HG02610 (cell line): ENCODE measurements around the gene C1orf35.
"Not testable (repeated sequence)": the region's sequence is repeated elsewhere in the genome, so short reads cannot be mapped to it uniquely, and the experiment has no call there.

Experiments used
- ATAC-seq: cut with Tn5 transposase; IDR thresholded peaks from one replicate; pipeline ENCODE4 v1.9.1; 2021; ENCODE audit warnings: mild to moderate bottlenecking, moderate library complexity; ENCODE audit not compliant: unreplicated experiment

C1orf35 gene

DNA sequence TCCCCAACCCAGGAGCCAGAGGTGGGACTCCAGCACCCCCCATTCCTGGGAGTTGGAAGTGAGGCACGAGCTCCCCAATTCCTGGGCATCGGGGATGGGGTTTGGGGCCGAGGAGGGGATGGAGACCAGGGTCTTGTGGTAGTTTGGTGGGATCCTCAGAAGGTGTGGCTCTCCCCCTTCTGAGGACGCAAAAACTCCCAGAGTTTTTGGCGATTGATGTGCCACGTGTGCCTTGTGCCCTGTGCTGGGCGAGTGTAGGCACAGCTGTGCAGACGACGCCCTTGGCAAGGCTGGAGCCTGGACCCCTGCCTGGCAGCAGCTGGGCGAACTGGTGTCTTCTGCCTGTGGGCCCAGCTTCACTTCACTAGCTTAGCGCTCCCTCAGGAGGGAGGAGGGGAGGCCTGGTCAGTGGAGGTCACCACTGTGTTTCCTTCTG, 39.6 kb upstream of the C1orf35 start:
- ATAC-seq = no peak

- ATAC-seq = no peak
These were observed 39.1 kb upstream of the C1orf35 start for GRCh38 chr1:228142155-228142691.

DNA sequence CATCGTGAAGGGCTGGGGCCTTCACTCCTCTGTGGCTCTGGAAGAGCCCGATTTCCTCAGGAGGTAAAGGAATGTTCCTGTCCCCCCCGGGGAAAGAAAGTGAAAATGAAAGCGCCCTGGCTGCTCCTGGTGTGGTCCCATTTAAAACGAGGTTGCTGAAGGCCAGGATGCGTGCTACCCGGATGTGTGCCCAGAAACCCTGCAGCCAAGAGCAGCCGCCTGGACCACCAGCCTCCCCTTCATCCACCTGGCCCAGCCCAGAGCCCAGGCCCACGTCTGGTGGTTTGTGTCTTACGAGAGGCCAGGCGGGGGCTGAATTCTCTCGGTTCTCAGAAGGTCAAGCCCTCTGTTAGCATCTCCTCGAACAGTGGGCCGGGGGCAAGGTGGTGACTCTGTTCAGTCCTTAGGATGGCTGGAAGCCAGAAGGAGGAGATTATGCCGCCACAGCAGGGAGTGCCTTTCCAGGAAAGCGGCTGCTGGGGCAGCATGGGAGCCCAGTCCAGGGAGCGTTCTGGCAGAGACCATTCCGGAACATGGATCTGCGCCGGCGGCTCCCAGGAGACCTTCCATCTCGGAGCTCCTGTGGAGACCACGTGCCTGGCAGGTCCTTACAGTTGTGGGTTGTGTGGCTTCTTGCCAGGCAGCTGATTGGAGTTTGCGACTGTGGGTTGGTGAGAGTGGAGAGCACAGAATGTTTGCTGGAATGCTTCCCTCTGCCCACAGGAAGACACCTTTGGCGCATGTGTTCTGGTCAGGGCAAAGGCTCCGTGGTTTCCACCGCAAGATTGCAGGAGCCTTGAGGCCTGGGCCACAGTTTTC, 38.3 kb upstream of the C1orf35 start:
- ATAC-seq = no peak

- no peak for ATAC-seq
These were observed 37.6 kb upstream of the C1orf35 start for GRCh38 chr1:228140724-228141225.

DNA sequence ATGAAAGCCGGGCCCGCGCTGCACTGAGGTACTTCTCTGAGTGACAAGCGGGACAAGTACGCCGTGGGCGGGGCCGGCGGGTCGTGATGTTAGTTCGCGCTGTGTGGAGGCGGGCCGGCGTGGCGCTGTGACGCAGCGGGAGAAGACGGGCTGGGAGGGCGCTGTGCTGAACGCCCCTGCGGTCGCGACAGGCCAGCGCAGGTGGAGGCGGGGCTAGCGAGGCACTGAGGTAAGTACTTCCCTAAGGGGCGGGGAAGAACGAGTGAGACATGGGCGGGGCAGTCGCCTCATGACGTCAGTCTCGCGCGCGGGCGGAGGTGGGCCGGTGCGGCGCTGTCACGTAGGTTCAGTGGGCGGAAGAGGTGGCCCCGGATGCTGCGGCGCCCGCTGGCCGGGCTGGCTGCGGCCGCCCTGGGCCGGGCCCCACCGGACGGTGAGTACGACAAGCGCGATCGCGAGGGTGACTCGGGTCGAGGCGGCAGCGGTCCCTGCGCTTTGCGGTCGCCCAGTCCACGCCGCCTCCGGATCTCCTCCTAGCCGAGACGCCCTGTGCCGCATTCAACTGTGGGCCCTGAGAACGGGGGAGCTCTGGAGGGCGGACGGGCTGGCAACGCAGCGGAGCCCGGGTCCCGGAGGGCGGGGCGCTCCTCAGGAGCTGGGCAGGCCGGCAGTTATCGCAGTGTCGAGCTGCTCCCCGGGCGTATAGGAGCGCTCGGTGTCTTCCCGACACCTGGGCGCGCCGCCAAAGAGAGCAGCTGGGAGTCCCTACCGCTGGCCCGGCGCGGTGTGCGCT, 37.0 kb upstream of the C1orf35 start, which contains the start of gene GUK1:
Gene GUK1, plus strand, starts transcription at position 349 of the 793 bp plus-strand sequence. Its CDS starts 24 bp downstream, at position 373.
- ATAC-seq = peak; percentile 91

DNA sequence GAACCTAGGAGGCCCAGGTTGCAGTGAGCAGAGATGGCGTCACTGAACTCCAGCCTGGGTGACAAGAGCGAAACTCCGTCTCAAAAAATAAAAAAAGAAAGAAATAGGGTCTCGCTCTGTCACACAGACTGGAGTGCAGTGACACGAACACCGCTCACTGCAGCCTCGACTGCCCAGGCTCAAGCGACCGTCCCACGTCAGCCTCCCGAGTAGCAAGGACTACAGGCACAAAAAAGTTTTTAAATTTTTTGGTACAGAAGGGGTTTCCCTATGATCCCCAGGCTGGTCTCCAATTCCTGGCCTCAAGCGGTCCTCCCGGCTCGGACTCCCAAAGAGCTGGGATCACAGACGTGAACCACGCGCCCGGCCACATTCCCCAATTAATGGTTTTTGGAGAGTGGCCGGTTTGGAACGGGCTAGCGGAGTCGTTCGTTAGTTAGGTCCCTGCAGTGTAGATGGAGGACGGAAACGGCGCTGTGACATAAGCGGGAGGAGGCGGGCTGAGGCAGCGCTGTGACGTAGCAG, 36.3 kb upstream of the C1orf35 start:
- no peak for ATAC-seq

GRCh38 chr1:228136901-228137300, 33.8 kb upstream of the C1orf35 start:
- no peak for ATAC-seq

GRCh38 chr1:228134591-228134990, 31.5 kb upstream of the C1orf35 start:
- no peak for ATAC-seq

DNA sequence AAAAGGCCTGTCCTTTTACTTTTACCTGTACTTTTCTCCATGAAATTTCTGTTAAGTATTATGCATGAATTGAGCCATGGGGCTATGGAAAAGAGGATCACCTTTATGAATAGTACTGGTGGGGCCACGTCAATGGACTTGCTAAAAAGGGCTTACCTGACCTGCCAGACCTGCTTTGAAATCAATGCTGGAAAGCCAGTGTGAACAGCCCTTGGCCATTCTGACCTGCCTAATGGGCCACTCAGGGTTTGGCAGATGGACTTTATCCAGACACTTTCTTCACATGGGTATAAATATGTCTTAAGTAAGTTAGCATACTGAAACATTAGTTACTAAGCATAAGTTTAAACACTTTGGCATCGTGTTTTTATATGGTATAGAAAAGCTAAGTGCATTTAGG, 28.6 kb upstream of the C1orf35 start:
- no peak for ATAC-seq

DNA sequence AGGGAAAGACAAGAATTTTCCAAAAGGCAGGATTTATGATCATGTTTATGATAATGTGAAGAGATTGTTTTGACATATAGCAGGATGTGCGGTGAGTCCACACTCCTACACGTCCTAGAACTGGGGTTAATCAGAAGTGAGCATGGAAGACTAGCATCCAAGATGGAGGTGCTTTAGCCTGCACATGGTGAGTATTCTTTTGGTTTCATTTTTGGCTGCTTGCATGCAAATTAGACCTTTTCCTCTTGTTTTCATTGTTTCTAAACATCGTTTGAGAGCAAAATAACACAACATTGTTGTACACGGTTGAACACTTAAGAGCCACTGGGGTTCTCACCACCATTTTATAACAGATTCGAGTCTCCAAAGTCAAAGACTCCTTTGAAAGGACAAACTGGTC, 22.1 kb upstream of the C1orf35 start:
- no peak for ATAC-seq

GRCh38 chr1:228123505-228123904, 20.4 kb upstream of the C1orf35 start:
- no peak for ATAC-seq

GRCh38 chr1:228122921-228123441, 19.9 kb upstream of the C1orf35 start:
- ATAC-seq = no peak

DNA sequence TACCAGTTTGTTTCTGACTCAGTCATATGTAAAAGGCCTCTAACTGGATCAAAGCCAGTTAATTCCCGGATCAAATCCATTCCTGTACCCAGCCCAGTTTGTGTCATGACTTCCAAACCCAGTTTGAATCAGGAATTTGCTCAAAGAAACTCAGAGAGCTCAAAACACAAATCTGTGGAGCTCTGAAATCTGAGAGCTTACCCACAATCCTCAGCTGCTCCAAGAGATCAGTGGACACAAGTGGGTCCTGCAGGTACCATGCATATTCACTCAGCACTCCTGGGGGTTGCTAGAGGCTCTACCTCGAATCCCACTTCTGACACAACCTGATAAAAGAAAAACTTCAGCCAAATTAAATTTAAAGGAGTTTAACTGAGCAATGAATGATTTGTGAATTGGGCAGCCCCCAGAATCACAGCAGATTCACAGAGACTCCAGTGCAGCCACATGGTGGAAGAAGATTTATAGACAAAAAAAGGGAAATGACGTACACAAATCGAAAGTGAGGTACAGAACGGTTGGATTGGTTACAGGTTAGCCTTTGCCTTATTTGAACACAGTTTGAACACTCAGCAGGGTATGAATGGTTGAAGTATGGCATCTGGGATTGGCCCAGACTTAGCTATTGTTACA, 17.8 kb upstream of the C1orf35 start:
- no peak for ATAC-seq

GRCh38 chr1:228120351-228120750, 17.2 kb upstream of the C1orf35 start:
- no peak for ATAC-seq

DNA sequence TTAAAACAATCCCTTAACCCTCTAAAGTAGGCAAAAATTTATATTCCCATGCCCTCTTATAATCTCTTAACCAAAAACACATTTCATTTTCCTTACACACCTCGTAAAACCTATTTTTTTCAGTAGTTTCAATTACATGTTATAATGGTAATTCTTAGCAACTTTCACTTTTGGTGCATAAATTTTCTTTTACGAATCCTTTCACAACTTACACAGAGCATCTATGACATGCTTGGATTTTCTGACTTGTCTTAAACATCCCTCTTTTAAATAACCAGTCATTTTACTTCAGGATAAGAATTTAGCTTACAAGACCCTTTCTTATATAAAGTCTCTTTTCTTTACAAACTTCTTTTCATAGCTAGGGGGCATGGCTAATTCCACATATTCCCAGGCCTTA, 14.9 kb upstream of the C1orf35 start:
- no peak for ATAC-seq

DNA sequence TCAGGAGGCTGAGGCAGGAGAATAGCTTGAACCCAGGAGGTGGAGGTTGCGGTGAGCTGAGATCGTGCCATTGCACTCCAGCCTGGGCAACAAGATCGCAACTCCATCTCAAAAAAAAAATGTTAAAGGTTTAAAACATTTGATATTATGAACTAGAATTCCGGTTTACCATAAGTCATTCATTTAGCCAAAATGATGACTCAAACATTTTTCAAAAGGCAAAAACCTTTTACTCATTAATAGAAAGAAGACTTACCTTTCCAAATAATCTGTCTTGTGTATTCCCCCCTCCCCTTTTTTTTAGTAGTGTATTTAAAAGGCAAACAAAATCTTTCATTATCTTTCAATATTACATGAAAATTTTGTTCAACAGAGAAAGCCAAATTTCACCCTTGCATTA, 14.2 kb upstream of the C1orf35 start:
- ATAC-seq = no peak

DNA sequence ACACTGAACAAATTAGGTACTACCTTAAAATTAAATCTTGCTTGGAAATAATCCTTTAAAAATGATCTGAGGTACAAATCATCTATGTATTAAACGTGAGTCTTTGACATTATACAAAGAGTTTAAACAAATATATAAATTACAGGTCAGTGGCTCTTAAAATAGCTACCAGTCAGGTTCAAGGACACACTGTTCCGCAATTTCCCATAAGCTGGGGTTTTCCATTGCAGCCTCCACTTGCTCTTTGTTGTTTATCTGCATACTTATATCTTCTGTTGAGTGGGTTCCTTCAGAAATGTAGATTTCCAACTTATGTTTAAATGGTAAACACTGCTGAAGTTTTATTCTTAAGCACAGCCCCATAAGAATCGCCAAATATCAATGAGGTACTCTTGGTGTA, 11.7 kb upstream of the C1orf35 start:
- no peak for ATAC-seq

DNA sequence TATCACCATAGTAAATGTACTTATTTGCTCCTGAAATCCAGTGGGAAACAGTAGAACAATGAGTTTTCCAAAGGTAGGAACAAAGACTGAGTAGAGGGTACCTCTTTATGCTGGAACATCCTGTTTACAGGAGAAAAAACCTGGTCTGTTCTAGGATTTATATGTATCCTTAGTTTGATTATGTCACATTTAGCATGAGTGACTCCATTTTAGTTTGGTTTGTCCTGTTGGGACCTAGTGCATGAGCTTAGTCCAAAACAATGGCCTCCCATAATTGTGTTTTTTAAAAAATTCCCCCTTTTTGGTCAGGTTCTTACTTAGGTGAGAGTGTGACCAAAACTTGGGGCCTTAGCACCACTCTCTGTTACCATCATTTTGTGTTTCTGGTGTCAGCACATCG, 9.5 kb upstream of the C1orf35 start:
- ATAC-seq = no peak

DNA sequence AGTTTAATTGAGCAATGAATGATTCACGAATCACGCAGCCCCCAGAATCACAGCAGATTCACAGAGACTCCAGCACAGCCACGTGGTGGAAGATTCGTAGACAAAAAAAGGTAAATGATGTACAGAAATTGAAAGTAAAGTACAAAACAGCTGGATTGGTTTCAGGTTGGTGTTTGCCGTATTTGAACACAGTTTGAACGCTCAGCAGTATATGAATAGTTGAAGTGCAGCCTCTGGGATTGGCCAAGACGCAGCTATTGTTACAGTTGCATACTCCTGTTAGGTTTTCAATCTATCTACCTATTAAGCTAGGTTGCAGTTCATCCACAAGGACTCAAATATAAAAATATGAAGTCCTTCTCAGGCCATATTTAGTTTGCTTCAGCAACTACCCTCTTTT, 9.0 kb upstream of the C1orf35 start:
- ATAC-seq = no peak

GRCh38 chr1:228111315-228111714, 8.2 kb upstream of the C1orf35 start:
- not testable (repeated sequence) for ATAC-seq

DNA sequence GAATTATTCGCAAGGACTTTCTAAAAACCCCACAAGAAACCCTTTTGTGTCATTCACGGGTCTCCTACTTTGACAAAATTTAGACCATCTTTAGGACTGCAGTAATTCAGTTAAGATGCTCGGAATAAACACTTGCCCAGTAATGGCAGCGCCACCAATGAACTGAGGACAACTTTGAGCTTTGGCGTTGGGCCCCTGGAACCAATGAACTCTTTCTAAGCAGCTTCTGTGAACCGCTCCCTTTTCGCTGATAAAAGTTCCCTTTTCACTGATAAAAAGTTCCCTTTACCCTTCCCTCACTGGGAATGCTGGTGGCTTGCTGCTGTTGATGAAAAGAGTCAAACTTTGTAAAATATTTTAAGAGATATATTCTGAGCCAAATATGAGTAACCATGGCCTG, 7.4 kb upstream of the C1orf35 start:
- no peak for ATAC-seq
